Endothelial cell of hepatic sinusoid (primary cell): ENCODE results near the gene CCDC63.
"Not testable (repeated sequence)": the region's sequence is repeated elsewhere in the genome, so short reads cannot be mapped to it uniquely, and the experiment has no call there.

Experiments
- in situ Hi-C: cut with HindIII; loops from 2 replicates; pipeline ENCODE4 v1.10.0; 2017; ENCODE audit warnings: low sequenced_read_pairs

CCDC63 gene

DNA sequence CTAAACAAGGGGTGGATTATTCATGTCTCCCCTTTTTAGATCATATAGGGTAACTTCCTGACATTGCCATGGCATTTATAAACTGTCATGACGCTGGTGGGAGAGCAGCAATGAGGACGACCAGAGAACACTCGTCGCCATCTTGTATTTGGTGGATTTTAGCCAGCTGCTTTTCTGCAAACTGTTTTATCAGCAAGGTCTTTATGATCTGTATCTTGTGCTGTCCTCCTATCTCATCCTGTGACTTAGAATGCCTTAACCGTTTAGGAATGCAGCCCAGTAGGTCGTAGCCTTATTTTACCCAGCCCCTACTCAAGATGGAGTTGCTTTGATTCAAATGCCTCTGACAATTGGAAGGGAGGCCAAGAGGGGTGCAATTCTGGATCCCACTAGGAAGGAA is 5.8 kb upstream of the CCDC63 start:
- in situ Hi-C loops, result no loop called here

- in situ Hi-C loops, result no loop called here
These were observed 2.7 kb upstream of the CCDC63 start for GRCh38 chr12:110844131-110844530.

- in situ Hi-C loops, result no loop called here
These were observed 2.0 kb upstream of the CCDC63 start for GRCh38 chr12:110844551-110845338.

DNA sequence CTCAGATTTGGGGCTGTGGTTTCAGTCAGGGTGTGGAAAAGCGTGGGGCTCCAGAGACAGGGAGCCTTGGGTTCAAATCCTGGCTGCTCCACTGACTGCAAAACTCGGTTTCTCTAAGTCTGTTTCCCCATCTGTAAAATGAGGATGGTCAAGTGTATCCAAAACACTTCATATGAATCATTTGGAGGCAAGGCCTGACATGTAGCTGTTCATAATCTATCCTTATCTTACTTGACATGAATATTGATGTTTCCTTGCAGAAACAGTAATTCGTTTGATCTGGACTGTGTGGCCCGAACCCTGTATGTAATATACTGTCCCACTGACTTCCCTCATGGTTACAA is 1.5 kb upstream of the CCDC63 start:
- in situ Hi-C loops, result no loop called here

GRCh38 chr12:110848314-110848923 is 1.6 kb downstream of the CCDC63 start:
- in situ Hi-C loops, result no loop called here

DNA sequence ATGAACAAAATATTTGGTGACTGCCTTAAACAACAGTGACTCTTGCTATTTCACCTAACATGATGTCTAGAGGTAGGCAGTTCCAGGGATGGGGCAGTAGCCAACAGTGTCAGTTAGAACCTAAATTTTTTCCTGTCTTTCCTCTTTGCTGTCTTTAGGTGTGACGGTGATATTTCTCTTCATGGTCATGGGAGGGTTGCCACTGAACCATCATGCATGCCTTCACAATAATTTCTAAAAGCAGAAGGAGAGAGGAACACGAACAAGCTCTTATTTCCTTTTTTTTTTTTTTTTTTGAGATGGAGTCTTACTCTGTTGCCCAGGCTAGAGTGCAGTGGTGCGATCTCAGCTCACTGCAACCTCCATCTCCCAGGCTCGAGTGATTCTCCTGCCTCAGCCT is 2.4 kb downstream of the CCDC63 start:
- in situ Hi-C loops, result no loop called here

- in situ Hi-C loops, result no loop called here
These were observed 3.1 kb downstream of the CCDC63 start for GRCh38 chr12:110849748-110850403.

DNA sequence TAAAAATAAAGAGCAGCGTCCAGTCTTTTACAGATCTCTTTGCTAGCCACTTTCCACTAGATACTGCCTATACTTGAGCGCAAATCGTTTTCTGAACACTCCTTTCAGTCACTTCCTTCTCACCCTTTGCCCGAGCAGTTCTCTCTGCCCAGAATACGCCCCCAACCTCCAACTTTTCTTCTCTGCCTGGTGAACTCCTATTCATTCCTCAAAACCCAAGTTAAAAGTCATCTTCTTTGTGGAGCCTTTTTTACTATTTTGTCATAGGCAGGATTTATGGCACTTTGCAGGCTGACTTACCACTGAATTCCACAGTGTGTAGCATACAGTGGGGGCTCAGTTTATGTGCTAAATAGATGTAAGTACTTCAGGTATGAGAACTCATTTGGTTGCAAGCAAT is 4.0 kb downstream of the CCDC63 start:
- in situ Hi-C loops, result no loop called here

GRCh38 chr12:110853836-110854235 is 7.0 kb downstream of the CCDC63 start:
- in situ Hi-C loops, result no loop called here

- in situ Hi-C loops, result no loop called here
These were observed 9.8 kb downstream of the CCDC63 start for GRCh38 chr12:110856542-110856941.

- in situ Hi-C loops, result no loop called here
These were observed 10.7 kb downstream of the CCDC63 start for GRCh38 chr12:110857528-110857927.

GRCh38 chr12:110857954-110858353 is 11.2 kb downstream of the CCDC63 start:
- in situ Hi-C loops, result not testable (repeated sequence)

GRCh38 chr12:110858848-110859247 is 12.1 kb downstream of the CCDC63 start:
- in situ Hi-C loops, result no loop called here

DNA sequence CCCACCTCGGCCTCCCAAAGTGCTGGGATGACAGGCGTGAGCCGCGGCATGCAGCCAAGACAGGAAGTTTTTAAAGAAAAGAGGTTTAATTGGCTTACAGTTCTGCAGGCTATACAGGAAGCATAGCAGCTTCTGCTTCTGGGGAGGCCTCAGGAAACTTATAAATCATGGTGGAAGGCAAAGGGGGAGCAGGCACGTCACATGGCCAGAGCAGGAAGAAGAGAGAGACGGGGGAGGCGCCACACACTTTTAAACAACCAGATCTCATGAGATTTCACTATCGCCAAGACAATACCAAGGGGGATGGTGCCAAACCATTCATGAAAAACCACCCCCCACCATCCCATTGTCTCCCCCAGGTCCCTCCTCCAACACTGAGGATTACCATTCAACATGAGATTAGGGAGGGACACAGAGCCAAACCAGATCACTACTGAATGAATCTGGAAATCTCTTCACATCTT is 14.1 kb downstream of the CCDC63 start:
- in situ Hi-C loops, result no loop called here

- in situ Hi-C loops, result no loop called here
These were observed 14.9 kb downstream of the CCDC63 start for GRCh38 chr12:110861729-110862128.

- in situ Hi-C loops, result no loop called here
These were observed 15.5 kb downstream of the CCDC63 start for GRCh38 chr12:110862329-110862728.

DNA sequence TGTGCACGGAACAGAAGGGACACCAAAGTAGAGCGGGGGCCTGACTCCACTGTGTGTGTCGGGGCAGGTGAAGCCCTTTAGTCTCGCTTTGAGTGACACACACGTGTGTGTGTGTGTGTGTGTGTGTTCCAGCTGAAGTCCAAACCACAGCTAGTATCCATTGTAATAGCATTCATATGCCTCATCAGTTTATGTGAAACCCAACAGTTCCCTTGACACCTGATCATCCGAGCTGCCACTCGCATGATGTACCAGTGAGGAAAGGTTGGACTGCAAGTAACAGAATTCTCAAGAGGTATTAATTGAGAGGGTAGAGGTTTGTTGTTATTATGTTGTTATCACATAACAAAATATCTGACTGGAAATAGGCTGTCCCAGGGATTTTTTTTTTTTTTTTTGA is 16.4 kb downstream of the CCDC63 start:
- in situ Hi-C loops, result no loop called here

- in situ Hi-C loops, result no loop called here
These were observed 18.7 kb downstream of the CCDC63 start for GRCh38 chr12:110865521-110865920.

- in situ Hi-C loops, result no loop called here
These were observed 22.2 kb downstream of the CCDC63 start for GRCh38 chr12:110869026-110869425.

DNA sequence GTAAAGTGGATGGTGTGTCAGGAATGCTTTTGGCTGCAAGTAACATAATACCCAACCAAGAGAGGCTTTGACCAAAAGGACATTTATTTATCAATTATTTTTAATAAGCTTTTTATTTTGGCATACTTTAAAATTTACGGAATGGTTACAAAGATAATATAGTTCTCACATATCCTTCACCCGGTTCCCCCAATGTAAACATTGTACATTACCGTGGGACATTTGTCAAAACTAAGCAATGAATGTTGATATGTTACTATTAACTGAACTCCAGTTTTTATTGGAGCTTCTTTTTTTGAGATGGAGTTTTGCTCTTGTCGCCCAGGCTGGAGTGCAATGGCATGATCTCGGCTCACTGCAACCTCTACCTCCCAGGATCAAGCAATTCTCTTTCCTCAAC is 23.0 kb downstream of the CCDC63 start:
- in situ Hi-C loops, result no loop called here

- in situ Hi-C loops, result no loop called here
These were observed 25.3 kb downstream of the CCDC63 start for GRCh38 chr12:110872100-110872499.

GRCh38 chr12:110874351-110874750 is 27.6 kb downstream of the CCDC63 start:
- in situ Hi-C loops, result no loop called here
